Prostate gland (tissue), 2 donors: ENCODE data around the gene CARS1. TPM values are rescaled to one million over a fixed set of nuclear protein-coding genes. Genes with fewer than 3 reads are reported as not detected.

ENCODE experiments used
- DNase-seq: peaks from one replicate; pipeline ENCODE4 v3.0.0-alpha.2; 2019; ENCODE audit warnings: low spot score
- H3K27ac ChIP-seq, 2 donors: fragments of 200-600 bp; sonication (generic); 2 replicates each; pipeline ENCODE4 v1.5.1; 2017 to 2019
- H3K27me3 ChIP-seq: fragments of 200-600 bp; sonication (generic); replicated peaks from 2 replicates; pipeline ENCODE4 v1.5.1; 2019; ENCODE audit not compliant: insufficient read depth
- H3K36me3 ChIP-seq, 2 donors: fragments of 200-600 bp; sonication (generic); 1 replicate in 1 of 2; 2 replicates in 1 of 2; pipeline versions ENCODE4 v1.5.1 to v1.8.1; 2017 to 2019
- H3K4me1 ChIP-seq: fragments of 200-600 bp; sonication (generic); replicated peaks from 2 replicates; pipeline ENCODE4 v1.5.1; 2019
- H3K4me3 ChIP-seq, 2 donors: fragments of 200-600 bp; sonication (generic); 2 replicates each; pipeline ENCODE4 v1.5.1; 2017 to 2019
- H3K9me3 ChIP-seq: fragments of 200-600 bp; sonication (generic); 2 replicates; pipeline ENCODE4 v1.5.1; 2017
- POLR2A ChIP-seq: fragments of 450-650 bp; IDR thresholded peaks from one replicate; pipeline ENCODE4 v1.6.1; 2016; ENCODE audit warnings: antibody characterized with exemption, mild to moderate bottlenecking
- POLR2AphosphoS5 ChIP-seq: sonication (generic); formaldehyde crosslinking; IDR thresholded peaks from one replicate; pipeline ENCODE4 v1.6.1; 2017; ENCODE audit warnings: antibody characterized with exemption
- WGBS: methylation state at CpG from one replicate; pipeline ENCODE4 v1.1.5; 2018; 5-methylcytosine and 5-hydroxymethylcytosine counted together
- intact Hi-C: fragments of 100-400 bp; cut with DNase I; formaldehyde crosslinking; loops from one replicate; pipeline ENCODE4 v1.14.2; 2022
- total RNA-seq, 2 donors: library from RNA; depleted of rRNA; stranded (reverse); fragments of >200 nt; gene quantifications; one replicate each; pipeline ENCODE4 v1.1.0, GENCODE V29; 2016
- TF ChIP-seq, protein P1 (sequence below), 4 experiments: fragments of 200-600 bp in 2 of 4; fragments of 450-650 bp in 2 of 4; sonication (generic) in 2 of 4; IDR thresholded peaks; 1 replicate in 3 of 4; 2 replicates in 1 of 4; pipeline ENCODE4 v1.5.1; 2016 to 2019; ENCODE audit warnings: antibody characterized with exemption in 4 of 4, mild to moderate bottlenecking in 2 of 4, moderate library complexity in 2 of 4

Gene CARS1
- total RNA-seq, 2 donors from 2014 or later: 25.6 to 28.9 TPM

DNA sequence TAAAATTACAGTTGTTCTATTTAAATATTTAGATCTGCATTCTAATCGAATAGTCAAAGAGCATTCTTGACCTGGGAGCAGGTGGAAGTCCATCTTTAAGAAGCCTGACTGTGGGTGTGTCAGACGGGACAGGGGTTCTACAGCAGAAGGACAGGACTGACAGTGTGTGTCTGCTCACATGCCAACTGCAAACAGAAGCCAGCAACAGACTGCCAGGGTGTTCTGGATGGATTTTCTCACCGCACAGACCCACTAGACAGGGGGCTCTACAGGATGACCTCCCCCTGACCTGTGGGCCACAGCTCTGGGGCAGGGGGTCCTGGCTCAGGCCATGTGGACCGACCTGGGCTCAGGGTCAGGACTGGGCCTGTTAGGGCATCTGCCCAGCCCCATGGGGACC is 42.3 kb downstream of the CARS1 start:
- no peaks in the 10 kb centered on the region for H3K27me3 ChIP-seq
- no peaks in the 10 kb centered on the region for H3K9me3 ChIP-seq
- DNase-seq: no peak
- H3K4me3 ChIP-seq: no peak overlapping the region
- no peaks in the 10 kb centered on the region for H3K4me1 ChIP-seq
- peaks cover 3 to 13% of the 10 kb centered on the region in 2 donors for H3K36me3 ChIP-seq
- TF ChIP-seq POLR2A (no peak), POLR2AphosphoS5 (no peak)
- TF ChIP-seq, protein P1, sequence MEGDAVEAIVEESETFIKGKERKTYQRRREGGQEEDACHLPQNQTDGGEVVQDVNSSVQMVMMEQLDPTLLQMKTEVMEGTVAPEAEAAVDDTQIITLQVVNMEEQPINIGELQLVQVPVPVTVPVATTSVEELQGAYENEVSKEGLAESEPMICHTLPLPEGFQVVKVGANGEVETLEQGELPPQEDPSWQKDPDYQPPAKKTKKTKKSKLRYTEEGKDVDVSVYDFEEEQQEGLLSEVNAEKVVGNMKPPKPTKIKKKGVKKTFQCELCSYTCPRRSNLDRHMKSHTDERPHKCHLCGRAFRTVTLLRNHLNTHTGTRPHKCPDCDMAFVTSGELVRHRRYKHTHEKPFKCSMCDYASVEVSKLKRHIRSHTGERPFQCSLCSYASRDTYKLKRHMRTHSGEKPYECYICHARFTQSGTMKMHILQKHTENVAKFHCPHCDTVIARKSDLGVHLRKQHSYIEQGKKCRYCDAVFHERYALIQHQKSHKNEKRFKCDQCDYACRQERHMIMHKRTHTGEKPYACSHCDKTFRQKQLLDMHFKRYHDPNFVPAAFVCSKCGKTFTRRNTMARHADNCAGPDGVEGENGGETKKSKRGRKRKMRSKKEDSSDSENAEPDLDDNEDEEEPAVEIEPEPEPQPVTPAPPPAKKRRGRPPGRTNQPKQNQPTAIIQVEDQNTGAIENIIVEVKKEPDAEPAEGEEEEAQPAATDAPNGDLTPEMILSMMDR (IDR thresholded peaks at IDR 0.05): no peak
- 73% methylated on average over 4 of the region's 4 CpGs for WGBS
- intact Hi-C loops: no loop called here
- H3K27ac ChIP-seq: no peak overlapping the region

DNA sequence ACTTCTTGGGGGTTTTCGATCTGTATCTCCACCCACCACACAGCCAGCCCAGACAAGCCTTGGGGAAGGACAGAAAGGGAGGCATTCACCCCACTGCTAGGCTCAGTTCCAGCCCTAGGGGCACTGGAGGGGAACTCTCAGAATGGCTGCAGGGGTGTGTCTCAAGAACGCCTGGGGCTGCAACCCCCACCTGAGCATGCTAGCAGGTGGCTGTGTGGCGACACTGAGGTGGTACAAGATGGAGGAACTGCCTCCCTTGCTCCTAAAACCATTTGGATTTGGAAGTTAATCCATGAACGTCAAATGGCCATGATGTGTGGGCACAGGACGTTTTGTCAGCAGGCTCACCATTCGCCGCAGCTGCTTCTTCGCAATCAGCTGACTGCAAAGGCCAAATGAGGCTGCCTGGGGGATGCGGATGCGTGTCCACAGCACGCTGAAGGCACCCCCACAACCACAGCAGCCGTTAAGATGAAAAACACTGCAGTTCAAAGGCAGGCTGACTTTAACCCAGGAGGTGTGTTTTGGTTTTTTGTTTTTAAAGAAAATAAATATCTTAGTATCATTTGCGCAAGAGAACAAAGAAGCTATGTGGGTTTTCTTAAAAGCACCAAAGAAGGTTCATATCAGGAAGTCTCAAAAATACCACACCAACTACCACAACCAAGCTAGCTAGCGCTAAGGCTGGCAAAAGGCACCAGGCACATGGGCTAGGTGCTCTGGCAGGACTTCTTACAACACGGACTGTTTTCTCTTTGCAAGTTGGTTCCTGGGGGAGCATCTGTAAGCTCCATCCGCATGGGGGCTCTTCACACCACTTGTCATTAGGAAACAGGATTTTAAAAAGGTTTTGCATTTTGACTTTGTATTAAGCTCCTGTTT is 42.9 kb downstream of the CARS1 start:
- intact Hi-C loops: no loop called here
- no peaks in the 10 kb centered on the region for H3K9me3 ChIP-seq
- peaks cover 3 to 13% of the 10 kb centered on the region in 2 donors for H3K36me3 ChIP-seq
- H3K4me3 ChIP-seq: no peak overlapping the region
- no peak for TF ChIP-seq POLR2A
- TF ChIP-seq POLR2AphosphoS5: no peak
- TF ChIP-seq, protein P1 (IDR thresholded peaks at IDR 0.05): no peak
- no peak for DNase-seq
- WGBS: 52% methylated on average over 16 of the region's 16 CpGs
- H3K4me1 ChIP-seq: no peaks in the 10 kb centered on the region
- no peaks in the 10 kb centered on the region for H3K27me3 ChIP-seq
- no peak overlapping the region for H3K27ac ChIP-seq

DNA sequence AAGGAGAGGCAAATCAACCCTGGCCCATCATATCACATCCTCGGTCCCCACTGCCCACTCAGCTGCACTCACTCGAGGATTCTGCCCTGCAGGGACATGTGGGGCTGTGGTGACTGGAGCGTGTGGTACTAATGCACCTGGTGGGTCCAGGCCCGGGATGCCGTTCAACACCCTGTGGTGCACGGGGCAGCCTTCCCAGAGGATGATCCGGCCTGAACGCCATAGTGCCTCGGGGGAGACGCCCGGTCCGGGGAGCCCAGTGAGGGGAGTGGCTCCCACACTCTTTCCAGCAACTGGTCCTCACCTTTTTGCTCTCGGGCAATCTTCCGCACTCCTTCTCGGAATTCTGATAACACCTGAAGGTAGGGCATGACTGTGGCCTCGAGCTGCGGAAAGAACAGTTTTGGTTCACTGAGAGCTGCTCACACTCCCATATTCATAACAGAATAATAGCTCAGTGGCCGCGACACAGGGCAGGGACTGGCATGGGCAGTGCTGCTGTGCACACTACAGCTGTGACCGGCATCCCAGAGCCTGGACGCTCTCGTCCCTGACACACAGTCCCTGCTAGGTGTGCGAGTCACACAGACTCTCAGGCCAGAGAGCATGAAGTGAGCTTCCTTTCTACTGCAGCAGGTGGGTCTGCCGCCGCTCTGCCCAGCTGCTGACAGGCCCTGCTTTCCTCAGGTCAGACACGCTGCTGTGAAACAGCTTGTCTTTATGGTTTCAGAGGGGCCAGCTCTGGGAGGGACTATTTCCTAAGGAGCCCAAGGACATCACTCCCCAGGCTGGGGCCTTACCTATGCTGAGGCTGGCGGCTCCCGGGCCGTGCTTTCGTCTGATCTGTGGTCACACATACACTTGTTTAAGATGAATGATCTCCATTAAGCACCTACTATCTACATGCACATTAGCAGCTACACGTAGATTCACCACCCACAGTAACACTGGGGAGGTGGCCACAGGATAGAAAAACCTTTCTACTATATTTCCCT is 45.0 kb downstream of the CARS1 start:
- no peak for DNase-seq
- H3K4me3 ChIP-seq: no peak overlapping the region
- intact Hi-C loops: no loop called here
- H3K36me3 ChIP-seq: peaks cover 3 to 13% of the 10 kb centered on the region in 2 donors
- TF ChIP-seq POLR2AphosphoS5: no peak
- TF ChIP-seq, protein P1 (IDR thresholded peaks at IDR 0.05): no peak
- no peak for TF ChIP-seq POLR2A
- no peaks in the 10 kb centered on the region for H3K27me3 ChIP-seq
- 91% methylated on average over 31 of the region's 31 CpGs for WGBS
- no peaks in the 10 kb centered on the region for H3K9me3 ChIP-seq
- H3K27ac ChIP-seq: no peak overlapping the region
- no peaks in the 10 kb centered on the region for H3K4me1 ChIP-seq

DNA sequence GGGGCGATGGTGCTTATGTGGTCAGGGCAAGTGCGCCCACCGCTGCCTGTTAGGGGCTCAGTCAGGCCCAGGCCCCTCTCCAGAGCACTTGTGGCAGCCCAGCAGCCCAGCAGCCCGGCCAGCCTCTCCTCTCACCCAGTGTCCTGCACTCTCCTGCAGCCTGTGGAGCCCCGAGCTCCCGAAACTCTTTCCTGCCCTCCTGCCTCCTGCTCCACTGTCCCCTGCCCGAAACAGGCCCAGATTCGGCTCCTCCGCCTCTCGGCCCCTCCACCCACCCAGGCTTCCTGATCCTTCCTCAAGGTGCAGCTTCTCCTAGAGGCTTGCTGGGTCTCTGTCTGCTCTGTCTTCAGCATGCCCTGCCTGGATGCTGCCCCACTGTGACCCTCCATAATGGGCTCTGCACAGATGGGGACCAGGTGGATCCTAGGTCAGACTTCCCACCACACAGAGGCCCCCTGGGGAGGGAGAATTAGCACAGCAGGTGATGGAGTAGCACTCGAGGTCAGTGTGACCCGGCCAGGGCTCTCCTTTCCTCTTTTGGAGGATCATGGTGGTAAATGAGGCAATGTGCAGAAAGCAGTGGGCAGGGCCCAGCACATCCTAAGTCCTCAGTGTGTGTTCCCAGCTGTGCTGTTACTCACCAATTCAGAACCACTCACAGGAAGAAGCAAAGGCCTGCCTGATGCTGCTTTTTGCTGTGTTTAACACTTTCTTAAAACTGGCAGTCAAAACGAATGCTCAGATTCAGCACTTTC is 46.5 kb downstream of the CARS1 start:
- TF ChIP-seq, protein P1 (IDR thresholded peaks at IDR 0.05): no peak
- TF ChIP-seq POLR2AphosphoS5 (no peak), POLR2A (no peak)
- Histone ChIP-seq H3K36me3 (peaks cover 3 to 8% of the 10 kb centered on the region in 2 donors), H3K4me1 (no peaks in the 10 kb centered on the region), H3K4me3 (no peak overlapping the region), H3K27me3 (no peaks in the 10 kb centered on the region), H3K27ac (no peak overlapping the region), H3K9me3 (no peaks in the 10 kb centered on the region)
- intact Hi-C loops: no loop called here
- no peak for DNase-seq
- 89% methylated on average over 13 of the region's 13 CpGs for WGBS
